IMR-90 (cell line): ENCODE results near the gene MINDY1. TPM values are rescaled to one million over a fixed set of nuclear protein-coding genes. Genes with fewer than 3 reads are reported as not detected.

Experiments
- ATAC-seq: fragments of 200-7000 bp; cut with Tn5 transposase; 2 replicates; pipeline ENCODE4 v1.9.1; 2020; ENCODE audit warnings: low read depth, mild to moderate bottlenecking, moderate library complexity
- BruUV-seq: library from RNA; stranded (reverse); fragments of 400-500 nt; replicated peaks from 2 replicates; lab custom pipeline; 2021; lab: Mats Ljungman, UMichigan
- CTCF ChIA-PET: fragments of 300-600 bp; formaldehyde crosslinking; extraction: SDS; loops from one replicate; lab custom pipeline; 2021; ENCODE audit warnings: antibody characterized with exemption; lab: Yijun Ruan, JAX
- POLR2A ChIA-PET: fragments of 300-600 bp; sonication (Branson Sonifier 250); formaldehyde crosslinking; loops from one replicate; lab custom pipeline; 2022; ENCODE audit warnings: antibody characterized with exemption; ENCODE audit not compliant: unreplicated experiment; lab: Charles Lee
- DNase-seq: peaks from one replicate; pipeline ENCODE4 v3.0.0; 2013
- H2AFZ ChIP-seq: replicated peaks from 2 replicates; pipeline ENCODE3; 2013; ENCODE audit warnings: low read length, mild to moderate bottlenecking; ENCODE audit not compliant: poor library complexity
- H2AK5ac ChIP-seq: 2 replicates; pipeline ENCODE4 v1.6.1; 2013; ENCODE audit warnings: low read depth, low read length, inconsistent platforms
- H2AK9ac ChIP-seq: replicated peaks from 2 replicates; pipeline ENCODE3; 2013; ENCODE audit warnings: mild to moderate bottlenecking, low read depth, low read length, moderate library complexity; ENCODE audit not compliant: poor library complexity
- H2BK120ac ChIP-seq: 2 replicates; pipeline ENCODE4 v1.6.1; 2013; ENCODE audit warnings: low read depth, low read length, inconsistent platforms
- H2BK15ac ChIP-seq: 3 replicates; pipeline ENCODE4 v1.6.1; 2013; ENCODE audit warnings: low read depth, low read length, inconsistent platforms
- H2BK20ac ChIP-seq: 2 replicates; pipeline ENCODE4 v1.6.1; 2013; ENCODE audit warnings: low read depth, mild to moderate bottlenecking, inconsistent platforms, low read length, moderate library complexity
- H2BK5ac ChIP-seq: 2 replicates; pipeline ENCODE4 v1.6.1; 2013; ENCODE audit warnings: mild to moderate bottlenecking, low read depth, low read length, inconsistent platforms; ENCODE audit not compliant: poor library complexity, severe bottlenecking
- H3K14ac ChIP-seq: replicated peaks from 2 replicates; pipeline ENCODE4 v1.6.1; 2013; ENCODE audit warnings: low read depth, low read length, inconsistent platforms
- H3K18ac ChIP-seq: 2 replicates; pipeline ENCODE4 v1.6.1; 2013; ENCODE audit warnings: low read depth, low read length, control low read depth
- H3K23ac ChIP-seq: 2 replicates; pipeline ENCODE4 v1.6.1; 2013; ENCODE audit warnings: low read depth, low read length, inconsistent platforms
- H3K27ac ChIP-seq: 2 replicates; pipeline ENCODE4 v1.5.1; 2013; ENCODE audit warnings: mild to moderate bottlenecking, control low read depth, low read length; ENCODE audit not compliant: insufficient read depth
- H3K27me3 ChIP-seq: 2 replicates; pipeline ENCODE4 v1.6.1; 2013; ENCODE audit warnings: low read length; ENCODE audit not compliant: control insufficient read depth, insufficient read depth
- H3K36me3 ChIP-seq: 2 replicates; pipeline ENCODE4 v1.6.1; 2013; ENCODE audit warnings: low read length, mixed read lengths; ENCODE audit not compliant: control insufficient read depth, insufficient read depth
- H3K4ac ChIP-seq: 2 replicates; pipeline ENCODE4 v1.6.1; 2013; ENCODE audit warnings: low read depth, low read length, inconsistent platforms
- H3K4me1 ChIP-seq: 2 replicates; pipeline ENCODE4 v1.6.1; 2013; ENCODE audit warnings: low read length, mixed read lengths; ENCODE audit not compliant: control insufficient read depth, insufficient read depth
- H3K4me2 ChIP-seq: 2 replicates; pipeline ENCODE4 v1.6.1; 2013; ENCODE audit warnings: low read depth, mild to moderate bottlenecking, control low read depth, low read length, moderate library complexity
- H3K4me3 ChIP-seq: 2 replicates; pipeline ENCODE4 v1.5.1; 2013; ENCODE audit warnings: low read depth, mild to moderate bottlenecking, control low read depth, low read length, moderate library complexity; ENCODE audit not compliant: insufficient read depth
- H3K56ac ChIP-seq: 2 replicates; pipeline ENCODE4 v1.6.1; 2013; ENCODE audit warnings: low read length, inconsistent platforms; ENCODE audit not compliant: insufficient read depth; ENCODE audit errors: extremely low read depth
- H3K79me1 ChIP-seq, 2 experiments: 2 replicates each; pipeline ENCODE4 v1.6.1; 2013; ENCODE audit warnings: low read length in 2 of 2, inconsistent platforms in 1 of 2, low read depth in 1 of 2
- H3K9ac ChIP-seq: 2 replicates; pipeline ENCODE4 v1.6.1; 2013; ENCODE audit warnings: low read depth, low read length, control low read depth
- H3K9me1 ChIP-seq: 2 replicates; pipeline ENCODE4 v1.6.1; 2013; ENCODE audit warnings: low read length, inconsistent platforms; ENCODE audit not compliant: insufficient read depth
- H3K9me3 ChIP-seq: 2 replicates; pipeline ENCODE4 v1.6.1; 2013; ENCODE audit warnings: low read length; ENCODE audit not compliant: control insufficient read depth, insufficient read depth
- H4K20me1 ChIP-seq: 2 replicates; pipeline ENCODE4 v1.6.1; 2013; ENCODE audit warnings: low read length, inconsistent platforms; ENCODE audit not compliant: insufficient read depth
- H4K5ac ChIP-seq: 2 replicates; pipeline ENCODE4 v1.6.1; 2013; ENCODE audit warnings: mild to moderate bottlenecking, low read depth, low read length, control low read depth
- H4K8ac ChIP-seq, 2 experiments: 2 replicates each; pipeline ENCODE4 v1.6.1; 2013; ENCODE audit warnings: low read depth in 2 of 2, low read length in 2 of 2, control low read depth in 1 of 2, inconsistent platforms in 1 of 2
- H4K91ac ChIP-seq: 2 replicates; pipeline ENCODE4 v1.6.1; 2013; ENCODE audit warnings: low read depth, low read length, inconsistent platforms; ENCODE audit not compliant: insufficient read depth
- BHLHE40 ChIP-seq: fragments of 150-350 bp; IDR thresholded peaks from 2 replicates; pipeline ENCODE4 v1.6.1; 2016; ENCODE audit warnings: mild to moderate bottlenecking, low read depth, low read length
- CEBPB ChIP-seq: IDR thresholded peaks from 2 replicates; pipeline ENCODE4 v1.6.1; 2012; ENCODE audit warnings: low read depth, low read length, improper control_type of control experiment
- FOS ChIP-seq: fragments of 150-350 bp; IDR thresholded peaks from 2 replicates; pipeline ENCODE4 v1.6.1; 2016; ENCODE audit warnings: low read depth, low read length
- MAFK ChIP-seq: IDR thresholded peaks from 2 replicates; pipeline ENCODE4 v1.6.1; 2012; ENCODE audit warnings: low read depth, low read length, improper control_type of control experiment
- POLR2A ChIP-seq: IDR thresholded peaks from 2 replicates; pipeline ENCODE4 v1.6.1; 2012; ENCODE audit warnings: mild to moderate bottlenecking, low read depth, low read length
- RFX5 ChIP-seq: IDR thresholded peaks from 2 replicates; pipeline ENCODE4 v1.8.0; 2012; ENCODE audit warnings: low read depth, mild to moderate bottlenecking, low read length, moderate library complexity
- WGBS, 2 experiments: methylation state at CpG; one replicate each; pipeline versions ENCODE4 v1.1.5 to v1.1.7; 2013; ENCODE audit warnings: missing lambda C conversion rate in 2 of 2; ENCODE audit not compliant: insufficient read length in 1 of 2; ENCODE audit errors: extremely low coverage in 2 of 2; 5-methylcytosine and 5-hydroxymethylcytosine counted together
- dilution Hi-C: fragments of 300-500 bp; cut with HindIII; formaldehyde crosslinking; loops from one replicate; pipeline ENCODE4 v1.14.3; 2018; ENCODE audit warnings: low sequenced_read_pairs; ENCODE audit not compliant: unreplicated experiment
- in situ Hi-C: fragments of 300-500 bp; cut with MboI; formaldehyde crosslinking; loops from 3 replicates; pipeline ENCODE4 v1.14.3; 2019; ENCODE audit warnings: low sequenced_read_pairs, inconsistent platforms, mixed read lengths
- intact Hi-C: fragments of 100-400 bp; cut with micrococcal nuclease; formaldehyde crosslinking; loops from 2 replicates; pipeline ENCODE4 v1.10.0; 2022
- polyA plus RNA-seq, 3 experiments: library from polyadenylated mRNA; depleted of rRNA; stranded (reverse); fragments of >200 nt; gene quantifications; 2 replicates each; pipeline ENCODE4 v1.2.3, GENCODE V29; 2012; ENCODE audit warnings: low replicate concordance in 1 of 3
- total RNA-seq: library from RNA; depleted of rRNA; stranded (reverse); fragments of >200 nt; gene quantifications from 2 replicates; pipeline ENCODE4 v1.2.3, GENCODE V29; 2012

MINDY1 gene
- total and polyA plus RNA-seq, 2 of the 4 experiments (the other 2 are of a cell fraction): 6.6 to 7.3 TPM

- ChIA-PET CTCF (interaction anchor here (1.0 kb wide), 1 partner anchor 8 kb away, joined by 3 read pairs; the partner anchor contains the start of gene CDC42SE1), POLR2A (interaction anchor here (1.2 kb wide), 1 partner anchor 11 kb away, joined by 3 read pairs; no protein-coding TSS in a partner anchor)
- Histone ChIP-seq H2BK120ac (no peak overlapping the region), H3K27ac (no peak overlapping the region), H2AK5ac (no peak overlapping the region), H3K9ac (no peak overlapping the region), H3K18ac (no peak overlapping the region), H2AFZ (no peak overlapping the region), H3K4me3 (no peak overlapping the region), H3K27me3 (no peaks in the 10 kb centered on the region), H3K9me3 (no peaks in the 10 kb centered on the region), H2AK9ac (no peak overlapping the region), H2BK5ac (no peak overlapping the region), H3K4ac (no peak overlapping the region), H3K4me1 (peaks cover 9% of the 10 kb centered on the region), H4K91ac (no peak overlapping the region), H4K8ac (no peak overlapping the region), H3K36me3 (peaks cover 46% of the 10 kb centered on the region), H4K5ac (no peak overlapping the region), H3K79me1 (peaks cover 29 to 76% of the 10 kb centered on the region in 2 experiments), H3K23ac (no peak overlapping the region), H3K56ac (no peak overlapping the region), H3K4me2 (no peak overlapping the region), H2BK20ac (no peak overlapping the region), H3K14ac (no peak overlapping the region), H2BK15ac (no peak overlapping the region), H4K20me1 (peaks cover 30% of the 10 kb centered on the region), H3K9me1 (peaks cover 18% of the 10 kb centered on the region)
- intact Hi-C loops (no loop called here), in situ Hi-C loops (no loop called here), dilution Hi-C loops (no loop called here)
- no TSS peak for BruUV-seq
- ATAC-seq (no peak), DNase-seq (no peak)
- TF ChIP-seq POLR2A (no peak; the same call in 1 of the 2 replicates), FOS (no peak), RFX5 (no peak), MAFK (no peak), CEBPB (no peak), BHLHE40 (no peak)
- 100% methylated on average over 1 of the region's 2 CpGs; no CpG with 5 or more reads in 1 of the 2 experiments for WGBS, 2 experiments
These were observed 44.8 kb upstream of the MINDY1 start for GRCh38 chr1:151051356-151052009.
